NCI-H128 (cell line): Measurements from ENCODE around the gene MROH8.
A peak's percentile ranks its signal among the peaks of the same experiment; 100 is the strongest.

Experiments used
- DNase-seq: peaks from one replicate; lab custom pipeline; 2025; ENCODE audit not compliant: unreplicated experiment; lab: John Stamatoyannopoulos, UW

Gene MROH8

GRCh38 chr20:37200376-37200775, 21.0 kb upstream of the MROH8 start:
- no peak for DNase-seq

DNA sequence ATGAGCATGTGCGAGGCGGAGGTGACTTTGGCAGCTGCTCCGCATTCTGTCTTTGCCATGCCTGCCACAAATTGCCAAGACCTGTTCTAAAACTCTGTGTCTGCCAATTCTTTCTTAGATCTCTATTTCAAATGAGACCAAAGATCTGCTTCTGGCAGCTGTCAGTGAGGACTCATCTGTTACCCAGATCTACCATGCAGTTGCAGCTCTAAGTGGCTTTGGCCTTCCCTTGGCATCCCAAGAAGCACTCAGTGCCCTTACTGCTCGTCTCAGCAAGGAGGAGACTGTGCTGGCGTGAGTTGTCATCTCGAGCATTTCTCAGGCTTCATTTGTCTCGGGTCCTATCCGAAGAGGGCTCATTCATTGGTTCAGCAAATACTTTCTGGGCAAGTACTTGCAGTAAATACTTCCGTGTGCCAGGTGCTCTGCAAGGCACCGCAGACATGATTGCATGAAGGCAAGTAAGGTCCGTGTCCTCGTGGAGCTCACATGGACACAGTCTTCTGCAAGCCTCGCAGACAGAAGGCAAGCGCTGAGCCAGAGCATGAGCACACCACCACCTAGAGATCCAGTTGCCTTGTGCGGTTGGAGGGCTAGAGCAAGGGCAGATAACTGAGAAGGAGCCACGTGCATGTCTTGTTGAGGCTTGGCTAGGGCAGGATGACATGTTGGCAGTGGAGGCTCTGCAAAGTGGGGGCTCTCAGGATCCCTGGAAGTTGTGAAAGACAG, 19.7 kb upstream of the MROH8 start:
- DNase-seq = no peak

DNA sequence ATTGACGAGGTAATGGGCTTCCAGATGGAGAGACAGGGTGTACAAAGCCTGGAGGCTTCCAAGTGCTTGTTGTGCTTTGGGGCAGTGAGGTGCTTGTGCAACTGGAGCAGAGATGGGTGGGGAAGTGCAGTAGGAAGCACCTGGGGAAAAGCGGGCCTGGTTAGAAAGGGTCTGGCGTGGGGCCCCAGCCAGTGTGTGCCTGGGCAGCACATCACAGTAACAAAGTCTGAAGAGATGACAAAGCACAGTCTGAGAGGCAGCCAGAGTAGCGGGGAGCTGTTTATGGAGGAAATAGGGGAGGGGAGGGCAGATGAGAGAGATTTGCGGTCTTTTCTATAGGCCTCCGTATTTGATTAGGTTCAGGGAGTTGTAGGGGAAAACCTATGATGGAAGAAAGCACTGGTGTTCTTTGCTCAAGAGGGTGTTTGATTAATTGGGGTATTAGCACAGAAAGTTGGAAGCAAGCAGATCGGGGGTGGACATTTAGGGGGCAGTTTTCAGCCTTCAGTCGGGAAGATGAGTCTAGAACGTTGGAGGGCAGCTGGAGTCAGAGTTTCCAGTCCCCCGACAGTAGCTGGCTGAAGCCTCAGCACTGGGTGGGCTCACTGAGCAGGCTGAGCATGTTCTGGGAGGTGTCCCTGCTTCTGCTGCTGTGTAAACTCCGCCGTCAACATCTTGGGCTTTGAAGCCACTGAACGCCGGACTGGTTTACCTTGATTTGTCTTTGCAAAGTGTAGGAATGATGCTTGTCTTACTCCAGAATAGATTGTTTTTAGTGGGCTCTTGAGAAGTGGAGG, 15.5 kb upstream of the MROH8 start:
- DNase-seq = no peak

- no peak for DNase-seq
Measured at GRCh38 chr20:37193821-37194220, 14.5 kb upstream of the MROH8 start.

DNA sequence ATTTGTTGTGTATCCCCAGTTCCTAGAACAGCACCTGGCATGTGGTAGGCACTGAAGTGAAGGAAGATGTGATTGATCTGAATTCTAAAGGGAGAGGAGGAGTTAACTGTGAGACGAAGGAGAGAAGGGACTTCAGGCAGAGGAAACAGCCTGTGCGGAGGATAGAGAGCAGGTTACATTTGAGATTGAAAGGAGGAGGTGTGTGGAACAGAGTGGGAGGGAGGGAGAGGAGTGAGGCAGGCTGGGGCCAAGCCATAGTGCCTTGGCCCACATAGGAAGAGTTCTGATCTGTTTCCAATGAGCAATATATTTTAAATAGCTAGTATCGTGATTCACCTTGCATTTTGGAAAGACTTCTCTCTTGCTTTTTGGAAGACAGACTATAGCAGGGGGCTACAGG, 13.9 kb upstream of the MROH8 start:
- no peak for DNase-seq

- peak; percentile 43 for DNase-seq
Measured at GRCh38 chr20:37192137-37192854, 12.9 kb upstream of the MROH8 start.

DNA sequence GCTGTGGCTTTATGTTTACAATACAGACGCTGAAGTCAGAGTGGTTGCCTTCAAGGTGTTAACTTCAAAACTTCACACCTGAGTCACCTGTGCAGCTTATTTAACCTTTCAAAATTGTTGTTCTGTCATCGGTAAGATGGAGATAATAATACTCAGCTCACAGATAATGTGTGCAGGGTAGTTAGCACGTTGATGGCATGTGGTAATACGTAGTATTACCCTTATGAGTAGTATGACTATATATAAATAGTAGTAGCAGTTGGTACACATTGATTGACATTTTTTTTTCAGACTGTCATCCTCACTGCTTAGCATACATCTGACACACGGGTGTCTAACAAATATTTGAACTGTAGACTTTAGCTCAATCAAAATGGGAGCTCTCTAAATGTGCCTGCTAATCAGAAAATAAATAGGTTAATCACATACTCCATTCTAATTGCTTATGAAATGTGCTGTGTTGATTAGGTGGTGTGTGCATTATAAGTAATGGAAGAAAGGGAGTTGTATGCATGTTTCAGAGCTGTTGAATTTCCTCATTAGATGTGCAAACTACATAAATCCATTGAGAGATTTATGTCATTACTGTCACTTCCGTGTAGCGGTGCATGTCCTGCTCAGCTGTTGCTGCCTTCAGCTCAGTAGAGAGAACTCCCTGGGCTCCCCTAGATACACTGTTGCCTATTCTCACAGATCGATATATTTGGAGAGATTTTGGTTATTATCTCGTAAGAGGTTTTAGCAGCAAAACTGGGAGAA, 11.2 kb upstream of the MROH8 start:
- no peak for DNase-seq

- DNase-seq = no peak
Measured at GRCh38 chr20:37189416-37190016, 10.2 kb upstream of the MROH8 start.

GRCh38 chr20:37188787-37189186, 9.4 kb upstream of the MROH8 start:
- DNase-seq = no peak

- DNase-seq = no peak
Measured at GRCh38 chr20:37185686-37186085, 6.3 kb upstream of the MROH8 start.

- DNase-seq = no peak
Measured at GRCh38 chr20:37179683-37180524, 556 bp upstream of the MROH8 start.

DNA sequence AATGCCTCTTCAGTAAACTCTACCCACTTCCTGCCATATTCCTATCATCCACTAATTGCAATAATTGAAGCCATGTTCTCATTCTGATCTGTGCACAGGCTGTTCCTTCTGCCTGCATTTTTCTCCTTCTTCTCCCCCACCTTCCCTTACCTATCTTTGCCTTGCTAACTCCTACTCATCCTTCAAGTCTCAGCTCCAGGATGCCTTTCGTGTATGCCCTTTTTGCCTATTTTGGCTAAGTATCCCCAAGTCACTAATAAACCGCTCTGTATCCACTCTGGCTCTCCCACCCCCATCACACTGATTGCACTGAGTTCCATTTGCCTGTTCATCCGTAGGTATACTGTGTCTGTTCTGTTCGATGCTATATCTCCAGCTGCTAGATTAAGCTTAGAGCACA, 6.5 kb downstream of the MROH8 start:
- no peak for DNase-seq

GRCh38 chr20:37166867-37167266, 12.5 kb downstream of the MROH8 start:
- no peak for DNase-seq

GRCh38 chr20:37165031-37165430, 14.3 kb downstream of the MROH8 start:
- DNase-seq = no peak

DNA sequence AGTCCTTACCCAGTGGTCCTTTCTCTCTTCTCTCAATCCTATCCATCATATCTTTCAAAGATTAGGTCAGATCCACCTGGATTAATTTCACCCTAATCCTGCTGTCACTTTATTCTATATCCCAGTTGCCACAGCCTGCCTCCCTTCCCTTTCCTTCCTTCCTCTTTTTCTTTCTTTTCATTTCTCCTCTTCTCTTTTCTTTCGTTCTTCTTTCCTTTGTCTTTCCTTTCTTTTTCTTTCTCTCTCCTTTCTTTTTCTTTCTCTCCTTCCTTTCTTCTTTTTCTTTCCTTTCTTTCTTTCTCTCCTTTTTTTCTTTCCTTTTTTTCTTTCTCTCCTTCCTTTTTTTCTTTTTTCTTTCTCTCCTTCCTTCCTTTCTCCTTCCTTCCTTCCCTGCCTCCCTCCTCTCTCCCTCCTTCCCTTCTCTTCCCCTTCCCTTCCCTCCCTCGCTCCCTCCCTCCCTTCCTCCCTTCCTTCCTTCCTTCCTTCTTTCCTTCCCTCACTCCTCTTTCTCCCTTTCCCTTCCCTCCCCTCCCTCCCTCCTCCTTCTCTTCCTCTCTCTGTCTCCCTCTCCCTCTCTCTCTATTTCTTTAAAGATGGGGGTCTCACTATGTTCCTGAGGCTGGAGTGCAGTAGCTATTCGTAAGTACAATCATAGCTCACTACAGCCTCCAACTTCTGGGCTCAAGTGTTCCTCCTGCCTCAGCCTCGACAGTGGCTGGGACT, 15.4 kb downstream of the MROH8 start:
- DNase-seq = no peak

DNA sequence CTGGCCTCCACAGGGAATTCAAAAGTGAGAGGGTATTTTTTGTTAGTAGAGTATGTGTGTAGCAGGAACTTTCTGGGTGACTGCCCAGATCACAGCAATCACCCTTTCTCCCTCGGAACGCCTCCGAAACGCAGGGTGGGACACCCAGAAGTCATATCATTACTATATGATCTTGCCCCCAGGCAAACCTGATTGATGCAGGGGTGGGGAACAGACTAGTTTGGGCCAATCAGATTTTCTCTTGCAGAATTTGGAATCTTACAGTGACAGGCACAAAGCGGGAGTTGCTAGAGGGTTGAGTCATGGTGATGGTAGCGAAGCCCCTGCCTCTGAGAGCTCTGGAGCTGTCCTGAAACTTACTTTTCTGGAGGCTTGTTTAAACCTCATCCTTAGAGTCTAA, 16.7 kb downstream of the MROH8 start:
- DNase-seq = no peak

GRCh38 chr20:37161830-37162549, 17.4 kb downstream of the MROH8 start:
- DNase-seq = no peak

DNA sequence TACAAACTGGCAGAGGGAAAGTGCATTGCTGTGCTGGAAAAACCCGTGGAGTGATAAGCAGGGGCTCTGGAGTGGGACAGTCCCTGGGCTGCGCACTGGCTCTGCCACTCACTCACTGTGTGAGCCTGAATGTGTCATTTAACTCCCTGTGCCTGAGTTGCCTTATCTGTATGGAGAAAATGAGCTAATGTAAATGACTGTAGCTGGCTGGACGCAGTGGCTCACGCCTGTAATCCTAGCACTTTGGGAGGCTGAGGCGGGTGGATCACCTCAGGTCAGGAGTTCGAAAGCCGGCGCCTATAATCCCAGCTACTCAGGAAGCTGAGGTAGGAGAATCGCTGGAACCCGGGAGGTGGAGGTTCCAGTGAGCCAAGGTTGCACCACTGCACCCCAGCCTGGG, 18.7 kb downstream of the MROH8 start:
- no peak for DNase-seq

DNA sequence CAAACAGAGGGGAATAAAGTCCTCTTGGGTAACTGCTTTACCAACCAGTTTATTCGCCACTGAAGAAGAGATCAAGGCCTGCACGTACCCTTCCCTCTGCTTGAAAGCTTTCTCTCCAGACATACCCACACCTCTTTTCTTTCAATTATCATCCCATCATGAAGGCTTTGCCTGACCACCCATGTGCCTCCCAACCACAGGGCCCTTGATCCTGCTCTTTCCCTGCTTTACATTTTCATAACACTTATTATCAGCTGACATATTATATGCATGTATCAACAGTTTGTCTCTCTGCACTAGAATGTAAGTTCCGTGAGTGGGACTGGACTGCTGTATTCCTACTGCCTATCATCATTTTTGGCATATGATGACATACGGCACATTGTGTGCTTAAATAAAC, 21.1 kb downstream of the MROH8 start:
- DNase-seq = no peak
